ENCODE results near the gene DBR1. TPM values are rescaled to one million over a fixed set of nuclear protein-coding genes. Genes with fewer than 3 reads are reported as not detected.

DBR1 gene
- total RNA-seq, 4 donors from 2014 or later = 7.5 to 8.9 (median 7.8) TPM; not detected in 1

- intact Hi-C loops (cut with DNase I; ENCODE audit: low total_unique reads) = no loop called here
- no peak overlapping the region for H3K4me3 ChIP-seq
- no peak for DNase-seq
- TF ChIP-seq CTCF (IDR thresholded peaks at IDR 0.05) (no peak), POLR2A (IDR thresholded peaks at IDR 0.05) (no peak), POLR2AphosphoS5 (IDR thresholded peaks at IDR 0.05) (no peak), EP300 (IDR thresholded peaks at IDR 0.05; ENCODE audit: low read depth) (no peak)
- 62 to 88% methylated on average over 2 of the region's 2 CpGs for WGBS, 2 donors (ENCODE audit: low coverage in 1 of 2)
- H3K4me1 ChIP-seq = no peaks in the 10 kb centered on the region
- H3K27ac ChIP-seq = no peak overlapping the region
- H3K27me3 ChIP-seq = no peaks in the 10 kb centered on the region
- H3K9me3 ChIP-seq = no peaks in the 10 kb centered on the region
- H3K36me3 ChIP-seq = no peaks in the 10 kb centered on the region
- in situ Hi-C loops (cut with MboI; ENCODE audit: low pct_ligation_motif_present in 1 of 4, low pct_unique_long_range_greater_than_20kb in 1 of 4, low sequenced_read_pairs in 3 of 4) = no loop called here
These were observed 36.9 kb downstream of the DBR1 start for GRCh38 chr3:138137861-138138260.

- intact Hi-C loops (cut with DNase I; ENCODE audit: low total_unique reads) = no loop called here
- Histone ChIP-seq H3K4me3 (no peak overlapping the region), H3K27ac (peak overlapping the region in 1 of 4 donors; percentile 38), H3K36me3 (no peaks in the 10 kb centered on the region), H3K4me1 (no peaks in the 10 kb centered on the region), H3K27me3 (no peaks in the 10 kb centered on the region), H3K9me3 (no peaks in the 10 kb centered on the region)
- in situ Hi-C loops (cut with MboI; ENCODE audit: low pct_ligation_motif_present in 1 of 4, low pct_unique_long_range_greater_than_20kb in 1 of 4, low sequenced_read_pairs in 3 of 4) = no loop called here
- TF ChIP-seq EP300 (IDR thresholded peaks at IDR 0.05; ENCODE audit: low read depth) (no peak), CTCF (IDR thresholded peaks at IDR 0.05) (no peak), POLR2A (IDR thresholded peaks at IDR 0.05) (no peak), POLR2AphosphoS5 (IDR thresholded peaks at IDR 0.05) (no peak)
- 82% methylated on average over 3 of the region's 3 CpGs; no CpG with 5 or more reads in 1 of the 2 donors for WGBS, 2 donors (ENCODE audit: low coverage in 1 of 2)
- no peak for DNase-seq
These were observed 38.5 kb downstream of the DBR1 start for GRCh38 chr3:138136201-138136600.

- Histone ChIP-seq H3K4me1 (no peaks in the 10 kb centered on the region), H3K9me3 (no peaks in the 10 kb centered on the region), H3K36me3 (no peaks in the 10 kb centered on the region), H3K27me3 (no peaks in the 10 kb centered on the region), H3K4me3 (no peak overlapping the region), H3K27ac (no peak overlapping the region)
- TF ChIP-seq EP300 (IDR thresholded peaks at IDR 0.05; ENCODE audit: low read depth) (no peak), POLR2AphosphoS5 (IDR thresholded peaks at IDR 0.05) (no peak), CTCF (IDR thresholded peaks at IDR 0.05) (no peak), POLR2A (IDR thresholded peaks at IDR 0.05) (no peak)
- no peak for DNase-seq
- intact Hi-C loops (cut with DNase I; ENCODE audit: low total_unique reads) = no loop called here
- WGBS, 2 donors (ENCODE audit: low coverage in 1 of 2) = 79 to 80% methylated on average over 2 of the region's 2 CpGs
- in situ Hi-C loops (cut with MboI; ENCODE audit: low pct_ligation_motif_present in 1 of 4, low pct_unique_long_range_greater_than_20kb in 1 of 4, low sequenced_read_pairs in 3 of 4) = no loop called here
These were observed 38.9 kb downstream of the DBR1 start for GRCh38 chr3:138135833-138136194.

- TF ChIP-seq CTCF (IDR thresholded peaks at IDR 0.05) (no peak), POLR2AphosphoS5 (IDR thresholded peaks at IDR 0.05) (no peak), POLR2A (IDR thresholded peaks at IDR 0.05) (no peak), EP300 (IDR thresholded peaks at IDR 0.05; ENCODE audit: low read depth) (no peak)
- 68 to 79% methylated on average over 3 of the region's 3 CpGs for WGBS, 2 donors (ENCODE audit: low coverage in 1 of 2)
- no peak for DNase-seq
- H3K36me3 ChIP-seq = no peaks in the 10 kb centered on the region
- H3K9me3 ChIP-seq = no peaks in the 10 kb centered on the region
- intact Hi-C loops (cut with DNase I; ENCODE audit: low total_unique reads) = no loop called here
- H3K27ac ChIP-seq = peak overlapping the region in 1 of 4 donors; percentile 52
- H3K27me3 ChIP-seq = no peaks in the 10 kb centered on the region
- H3K4me1 ChIP-seq = no peaks in the 10 kb centered on the region
- in situ Hi-C loops (cut with MboI; ENCODE audit: low pct_ligation_motif_present in 1 of 4, low pct_unique_long_range_greater_than_20kb in 1 of 4, low sequenced_read_pairs in 3 of 4) = no loop called here
- H3K4me3 ChIP-seq = no peak overlapping the region
These were observed 39.4 kb downstream of the DBR1 start for GRCh38 chr3:138135146-138135832.

Measured in transverse colon (tissue), 4 donors.